ENCODE measurements around the gene COL4A6.

COL4A6 gene

DNA sequence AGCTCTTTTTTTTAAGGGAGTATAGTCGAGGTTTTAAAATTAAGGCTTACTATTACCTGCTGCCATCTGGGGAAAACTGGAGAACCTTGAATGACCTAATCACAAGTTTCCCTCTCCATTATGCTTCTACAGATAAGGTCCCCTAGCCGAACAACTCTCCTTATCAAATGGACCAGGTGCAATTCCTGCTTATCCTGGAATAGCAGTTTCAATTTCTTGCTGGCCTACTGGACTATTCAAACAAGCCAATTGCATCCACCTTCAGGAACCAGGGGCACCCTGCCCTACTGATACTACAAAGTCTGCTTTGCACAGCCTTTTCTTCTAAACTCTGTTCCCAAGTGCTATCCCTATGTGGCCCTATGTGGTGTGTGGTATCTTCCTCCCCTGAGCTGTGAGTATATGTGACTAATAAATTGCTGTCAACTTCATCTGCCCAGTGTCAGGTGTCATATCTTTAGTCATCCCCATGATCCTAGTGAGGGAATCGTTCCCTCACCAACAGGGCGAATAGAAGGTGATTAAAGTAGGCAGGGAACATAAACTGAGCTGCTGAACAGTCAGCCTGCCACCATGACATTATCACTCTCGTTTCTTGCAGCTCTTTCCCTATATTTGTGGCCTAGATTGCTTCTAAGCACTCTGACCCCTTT lies 218.1 kb downstream of the COL4A6 start:
- DNase-seq (ENCODE audit: low read depth in 2 of 3, low spot score in 1 of 3) = no peak

DNA sequence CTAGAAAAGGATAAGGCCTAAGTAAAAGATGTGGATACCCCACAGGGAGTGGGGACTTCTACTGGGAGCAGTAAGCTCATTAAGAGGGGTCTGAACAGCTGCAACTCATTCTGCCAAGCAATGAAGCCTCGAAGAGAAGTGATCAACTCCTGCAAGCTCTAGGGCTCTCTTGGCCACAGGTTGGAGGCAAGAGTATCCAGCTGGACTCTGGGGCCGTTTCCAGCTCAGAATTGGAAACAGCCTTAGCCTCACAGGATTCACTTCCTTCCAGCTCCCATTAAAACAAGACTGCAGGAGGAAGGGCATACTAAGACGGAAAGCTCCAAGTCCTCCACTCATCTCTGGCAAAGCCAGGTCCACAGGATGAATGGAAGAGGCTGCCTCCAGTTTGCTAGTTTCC lies 220.3 kb downstream of the COL4A6 start:
- no peak for DNase-seq (ENCODE audit: low read depth in 2 of 3, low spot score in 1 of 3)

DNA sequence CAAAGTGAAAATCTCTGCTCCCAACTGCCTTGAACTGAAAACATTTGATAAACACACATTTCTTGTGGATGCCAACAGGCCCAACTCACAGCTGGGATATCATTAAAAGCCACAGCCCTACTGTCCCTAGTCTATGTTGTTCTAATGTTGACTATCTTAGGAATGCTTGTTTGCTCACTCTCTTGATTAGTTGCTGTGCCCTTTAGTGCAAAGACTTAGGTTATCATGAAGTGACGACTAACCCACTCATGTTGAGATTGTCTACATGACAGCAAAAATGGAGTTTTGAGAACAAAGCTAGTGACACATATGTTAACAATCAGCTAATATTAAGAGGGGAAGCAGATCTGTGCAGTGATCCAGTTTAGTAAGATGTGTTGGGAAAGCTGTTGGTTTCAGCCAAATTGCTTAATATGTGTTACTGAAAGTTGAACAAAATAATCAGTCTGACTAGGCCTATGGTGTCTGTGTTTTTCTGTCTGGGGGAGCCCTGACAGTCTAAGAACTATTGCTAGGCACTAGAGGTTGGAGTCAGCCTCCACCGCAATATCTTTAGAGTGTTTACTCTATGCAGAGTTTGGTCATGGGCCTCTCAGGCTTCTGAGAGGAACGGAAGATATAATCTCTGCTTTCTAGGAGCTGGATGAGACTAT lies 221.2 kb downstream of the COL4A6 start:
- DNase-seq (ENCODE audit: low read depth in 2 of 3, low spot score in 1 of 3) = no peak

DNA sequence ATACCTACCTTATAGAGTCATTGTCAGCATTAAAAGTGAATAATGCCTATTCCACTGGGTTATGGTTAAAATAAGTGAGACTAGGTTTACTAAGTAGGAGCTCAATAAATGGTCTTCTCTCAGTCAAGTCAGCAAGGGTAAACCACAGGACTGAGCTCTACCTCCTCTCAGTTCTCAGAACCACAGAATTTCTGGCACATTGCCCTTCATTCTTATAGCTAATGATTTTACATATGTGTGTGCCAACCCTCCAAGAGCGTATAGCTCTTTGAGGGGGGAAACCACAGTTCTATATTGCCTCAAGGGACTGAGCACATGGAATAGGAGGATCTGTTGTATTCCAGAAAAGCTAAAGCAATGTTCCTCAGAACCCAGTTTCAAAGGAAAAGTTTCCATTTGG lies 221.8 kb downstream of the COL4A6 start:
- DNase-seq (ENCODE audit: low read depth in 2 of 3, low spot score in 1 of 3) = no peak

DNA sequence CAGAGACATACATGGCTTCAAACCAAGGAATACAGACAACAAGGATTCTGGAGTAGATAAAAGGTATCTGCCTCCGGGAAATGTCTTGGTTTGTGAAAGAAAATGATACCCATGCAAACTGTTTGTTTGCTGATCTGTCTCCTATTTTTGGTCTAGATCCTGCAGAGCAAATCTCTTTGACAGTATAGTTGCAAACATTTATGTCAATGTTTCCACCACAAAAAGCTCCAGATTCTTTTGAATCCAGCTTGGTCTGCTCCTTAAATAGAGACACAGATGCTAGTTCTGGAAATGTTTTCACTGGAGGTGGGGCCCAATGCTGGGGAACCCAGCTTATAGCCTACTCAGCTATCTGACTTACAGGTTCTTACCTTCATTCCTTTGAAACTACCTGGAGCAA lies 226.9 kb downstream of the COL4A6 start:
- no peak for DNase-seq (ENCODE audit: low read depth in 2 of 3, low spot score in 1 of 3)

DNA sequence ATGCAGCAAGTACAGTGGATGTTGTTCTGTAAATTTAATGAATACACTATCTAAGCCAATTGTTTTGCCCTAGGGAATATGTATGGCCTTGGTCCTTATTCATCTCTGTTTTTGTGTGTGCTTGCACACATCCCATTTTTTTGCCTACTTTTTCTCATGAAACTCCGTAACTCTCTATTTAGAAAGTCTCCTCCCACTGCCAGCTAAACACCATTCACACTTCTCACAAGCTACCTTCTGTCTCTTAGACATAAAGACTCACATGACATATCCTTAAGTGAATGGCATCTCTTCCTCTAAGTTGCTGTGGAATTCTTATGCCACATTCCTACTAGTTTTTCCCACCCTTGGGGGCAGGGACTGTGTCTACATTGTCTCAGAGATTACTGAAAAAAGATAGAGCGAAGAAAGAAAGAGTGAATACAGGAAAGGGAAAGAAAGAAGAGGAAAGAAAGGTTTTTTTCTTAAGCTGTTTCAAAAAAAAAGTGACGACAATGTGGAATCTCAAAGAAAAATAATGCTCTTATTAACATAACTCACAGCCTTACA lies 229.1 kb downstream of the COL4A6 start:
- no peak for DNase-seq (ENCODE audit: low read depth in 2 of 3, low spot score in 1 of 3)

DNA sequence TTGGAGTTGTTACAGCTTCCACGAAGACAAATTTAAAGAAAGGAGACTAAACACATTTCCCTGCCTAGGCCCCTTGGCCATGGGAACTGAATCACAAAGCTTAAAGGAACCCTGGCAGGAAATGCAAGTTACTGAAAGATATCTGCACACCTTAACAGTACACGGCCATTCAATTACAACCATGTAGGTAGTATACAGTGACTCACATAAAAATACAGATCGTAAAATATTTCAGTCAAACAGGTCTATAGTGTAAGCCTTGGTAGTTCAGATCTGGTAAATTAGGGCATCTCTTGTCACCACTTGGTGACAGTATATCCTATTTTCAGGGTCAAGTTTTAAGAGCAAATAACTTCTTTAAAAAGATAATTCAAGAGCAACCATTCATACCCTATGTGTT lies 234.7 kb downstream of the COL4A6 start:
- no peak for DNase-seq (ENCODE audit: low read depth in 2 of 3, low spot score in 1 of 3)

DNA sequence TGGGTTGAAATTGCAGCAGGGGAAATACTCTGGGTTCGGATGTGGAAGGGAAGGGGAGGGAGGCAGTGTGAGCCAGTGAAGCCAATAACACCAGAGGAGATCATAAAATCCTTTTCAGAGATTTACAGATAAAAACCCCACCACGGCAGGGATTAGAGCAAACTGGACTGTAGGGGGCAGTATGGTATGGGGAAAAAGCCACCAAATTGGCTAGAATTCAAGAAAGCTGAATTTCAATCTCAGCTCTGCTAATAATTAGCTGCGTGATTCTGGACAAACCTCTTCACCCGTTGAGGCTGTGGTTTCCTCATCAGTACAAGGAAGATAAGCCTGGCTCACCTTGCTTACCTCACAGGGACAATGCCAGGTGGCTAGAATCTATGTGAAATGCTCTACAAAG lies 238.5 kb downstream of the COL4A6 start:
- DNase-seq (ENCODE audit: low read depth in 2 of 3, low spot score in 1 of 3) = peak in 1 of 3 donors; percentile 30

DNA sequence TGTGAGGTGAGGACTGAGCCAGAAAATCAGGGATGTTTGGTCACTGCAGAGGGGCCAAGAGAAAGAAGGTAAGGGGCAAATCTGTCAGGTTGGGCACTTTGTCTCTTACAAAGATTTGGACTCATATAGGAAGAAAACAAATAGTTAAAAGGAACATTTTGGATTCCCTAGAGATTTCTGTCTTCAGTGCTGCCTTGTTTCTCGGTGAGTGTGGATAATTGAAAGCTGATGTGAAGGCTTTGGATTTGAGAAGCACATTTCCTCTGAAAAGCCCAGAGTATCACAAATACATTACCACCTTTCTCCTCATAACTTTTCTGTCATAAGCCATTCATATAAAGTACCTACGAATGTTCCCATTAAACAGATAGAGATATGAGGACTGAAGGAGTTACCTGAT lies 239.2 kb downstream of the COL4A6 start:
- no peak for DNase-seq (ENCODE audit: low read depth in 2 of 3, low spot score in 1 of 3)

DNA sequence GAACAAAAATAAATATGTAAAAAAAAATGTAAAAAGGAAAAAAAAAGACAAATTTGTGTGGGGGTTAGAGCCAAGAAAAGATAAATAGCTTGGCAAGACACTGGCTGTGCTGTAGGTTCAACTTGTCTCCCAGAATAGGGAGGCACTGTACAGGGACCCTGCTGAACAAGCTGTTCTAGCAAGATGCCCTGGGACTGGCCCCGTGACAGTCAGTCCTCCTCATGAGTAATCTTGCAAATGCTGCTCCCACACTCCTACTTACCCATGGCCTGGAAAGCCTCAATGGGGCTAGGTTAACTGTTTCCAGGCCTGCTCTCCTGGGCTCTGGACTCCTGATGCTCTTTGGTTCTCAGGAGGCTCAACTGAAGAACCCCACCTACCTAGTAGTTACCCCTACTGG lies 239.8 kb downstream of the COL4A6 start:
- no peak for DNase-seq (ENCODE audit: low read depth in 2 of 3, low spot score in 1 of 3)

DNA sequence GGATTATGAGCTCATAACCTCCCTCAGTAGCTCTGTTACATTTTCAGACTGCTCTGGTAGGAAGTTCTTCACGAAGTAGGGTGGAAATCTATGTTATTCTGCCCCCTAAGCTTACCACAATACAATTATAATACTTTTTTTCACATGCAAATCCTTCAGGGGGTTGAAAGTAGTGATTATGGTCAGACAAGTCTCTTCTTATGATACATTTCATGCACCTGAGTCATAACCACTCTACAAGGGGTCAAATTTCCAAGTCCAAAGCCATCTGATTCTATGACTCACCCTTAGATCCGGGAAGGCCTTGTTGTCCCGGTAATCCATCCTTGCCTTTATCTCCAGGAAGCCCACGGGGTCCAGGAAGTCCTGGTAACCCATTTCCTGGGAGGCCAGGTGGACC lies 251.4 kb downstream of the COL4A6 start:
- DNase-seq (ENCODE audit: low read depth in 2 of 3, low spot score in 1 of 3) = no peak

DNA sequence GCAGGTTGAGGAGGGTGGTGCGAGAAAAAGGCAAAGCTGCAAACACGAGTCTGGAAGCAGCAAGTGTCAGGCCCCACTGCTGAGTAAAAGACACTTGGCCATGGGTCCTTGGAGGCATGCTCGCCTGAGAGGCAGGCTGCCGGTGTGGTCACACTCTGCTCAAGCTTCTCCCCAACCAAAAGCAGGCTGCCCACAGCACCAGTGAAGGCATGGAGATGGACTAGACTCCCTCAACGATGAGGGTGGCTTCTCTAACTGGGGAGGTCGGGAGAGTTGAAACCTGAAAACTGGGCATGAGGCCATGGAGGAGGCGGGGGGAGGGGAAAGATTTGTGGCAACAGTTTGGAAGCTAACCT lies 260.1 kb downstream of the COL4A6 start:
- DNase-seq (ENCODE audit: low read depth in 2 of 3, low spot score in 1 of 3) = no peak

DNA sequence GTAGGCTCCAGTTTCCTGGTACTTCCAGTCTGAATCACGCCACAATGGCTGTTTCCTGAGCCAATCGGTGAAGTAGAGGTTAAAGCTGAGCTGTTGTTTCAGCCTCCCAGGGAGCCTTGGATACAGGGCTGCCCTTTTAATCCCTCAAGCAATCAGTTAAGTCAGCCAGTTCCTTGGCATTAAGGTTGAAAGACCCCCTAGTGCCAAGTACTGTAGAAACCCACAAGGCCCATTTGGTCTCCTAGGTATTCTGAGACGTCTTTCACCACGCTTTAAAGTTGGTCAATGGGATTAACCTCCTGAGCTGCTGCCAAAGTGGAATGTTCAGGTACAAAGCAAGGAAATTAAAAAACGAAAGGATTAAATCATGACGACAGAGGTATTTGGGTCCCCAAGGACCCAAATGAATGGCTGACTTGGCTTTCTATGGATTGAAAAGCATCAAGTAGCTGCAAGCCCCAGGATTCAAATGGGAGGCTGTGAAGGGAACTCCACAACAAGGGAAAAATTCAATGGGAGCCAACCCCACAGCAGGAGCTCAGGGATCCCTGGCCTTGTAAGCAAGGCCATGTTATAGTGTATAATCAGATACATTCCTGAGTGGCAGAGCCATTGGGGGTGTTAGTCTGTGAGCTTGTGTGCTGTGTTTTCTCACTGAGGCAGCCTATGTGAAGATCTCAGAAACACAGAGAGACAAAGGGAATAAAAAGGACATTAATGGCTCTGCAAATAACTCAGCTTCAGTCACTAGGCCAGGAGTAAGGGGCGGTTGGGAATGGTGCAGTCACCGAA lies 260.7 kb downstream of the COL4A6 start:
- no peak for DNase-seq (ENCODE audit: low read depth in 2 of 3, low spot score in 1 of 3)

DNA sequence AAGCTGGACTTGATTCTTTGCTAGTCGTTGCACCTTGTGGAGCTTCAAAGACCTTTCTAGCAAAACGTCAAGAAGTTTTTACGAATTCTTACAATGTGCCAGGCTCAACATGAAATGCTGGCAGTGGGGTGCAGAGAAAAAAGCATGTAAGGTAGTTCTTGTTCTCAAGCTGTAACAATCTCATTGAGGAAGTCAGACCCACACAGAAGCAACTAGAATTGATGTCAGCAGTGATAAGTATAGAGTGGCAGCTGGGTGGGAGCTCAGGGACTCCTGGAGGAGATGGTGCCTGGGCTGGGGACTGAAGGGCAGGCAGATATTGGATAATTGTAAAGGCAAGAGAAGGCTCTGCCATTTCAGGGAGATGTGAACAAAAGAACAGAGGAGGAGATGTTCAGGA lies 264.3 kb downstream of the COL4A6 start:
- no peak for DNase-seq (ENCODE audit: low read depth in 2 of 3, low spot score in 1 of 3)

DNA sequence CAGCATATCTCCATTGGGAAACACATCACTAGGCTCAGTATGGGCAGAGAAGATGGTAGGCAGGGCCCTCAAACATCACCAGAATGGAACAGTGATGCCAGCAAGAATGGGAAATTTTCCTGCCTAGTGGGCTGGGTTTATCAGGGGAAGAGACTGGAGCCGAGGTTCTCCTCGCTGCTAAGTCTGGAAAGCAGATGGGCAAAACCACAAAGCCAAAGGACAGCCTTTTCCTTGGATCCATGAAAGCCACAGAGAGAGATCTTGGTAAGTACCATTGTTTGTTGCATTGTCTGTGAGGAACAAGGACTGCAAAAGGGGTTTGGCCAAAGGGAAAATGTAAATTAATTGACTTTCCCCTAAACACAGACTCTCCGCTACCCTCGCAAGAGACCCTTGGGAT lies 266.6 kb downstream of the COL4A6 start:
- DNase-seq (ENCODE audit: low read depth in 2 of 3, low spot score in 1 of 3) = no peak

DNA sequence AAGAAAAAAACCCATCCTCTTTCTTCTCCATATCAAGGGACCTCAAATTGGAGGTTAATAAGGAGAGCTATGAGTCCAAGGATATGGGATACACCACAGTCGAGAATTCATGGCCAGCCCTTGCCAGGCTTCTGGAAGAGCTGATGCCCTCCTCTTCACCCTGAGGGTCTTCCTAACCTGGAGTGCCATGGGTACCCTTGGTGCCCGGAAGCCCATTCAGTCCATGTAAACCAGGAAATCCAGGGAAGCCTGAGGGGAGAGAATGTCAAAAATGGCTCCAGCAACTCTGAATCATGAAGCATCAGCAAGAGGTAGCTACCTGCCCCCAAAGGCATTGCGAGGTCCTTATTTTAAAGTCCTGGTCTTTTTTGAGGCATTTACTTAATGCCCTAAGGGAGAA lies 268.5 kb downstream of the COL4A6 start:
- DNase-seq (ENCODE audit: low read depth in 2 of 3, low spot score in 1 of 3) = no peak

DNA sequence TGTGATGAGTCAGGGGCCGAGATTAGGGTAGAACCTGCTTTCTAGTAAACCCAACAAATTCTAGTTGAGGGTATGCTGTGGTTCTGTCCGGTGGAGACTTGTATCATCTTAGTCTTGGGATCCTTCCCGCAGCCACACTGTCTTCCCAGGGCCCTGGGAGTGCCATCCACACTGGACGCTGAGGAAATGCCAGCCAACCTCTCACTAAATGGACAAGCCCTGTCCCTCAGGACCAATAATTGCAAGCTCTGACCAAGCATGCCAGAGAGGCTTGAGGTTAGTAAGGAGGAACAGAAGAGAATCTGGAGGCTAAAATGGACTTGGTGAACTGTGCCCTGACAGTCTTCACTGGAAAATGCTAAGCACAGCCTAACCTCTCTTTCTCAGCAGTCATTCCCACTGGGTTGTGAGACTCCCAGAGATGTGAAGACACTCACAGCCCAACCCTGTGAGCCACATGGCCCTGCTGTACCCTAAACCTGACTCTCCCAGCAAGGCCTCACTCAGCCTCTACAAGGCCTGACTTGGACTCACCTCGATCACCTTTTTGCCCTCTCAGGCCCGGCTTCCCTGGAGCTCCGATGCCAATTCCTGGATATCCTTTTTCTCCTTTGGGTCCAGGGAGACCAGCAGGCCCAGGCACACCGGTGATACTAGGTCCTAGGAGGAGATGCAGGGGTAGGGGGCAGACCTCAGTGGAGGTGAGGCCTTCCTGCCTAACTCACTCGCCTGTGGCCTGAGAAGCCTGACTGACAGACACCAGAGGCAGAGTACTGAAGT lies 269.1 kb downstream of the COL4A6 start:
- DNase-seq (ENCODE audit: low read depth in 2 of 3, low spot score in 1 of 3) = no peak

DNA sequence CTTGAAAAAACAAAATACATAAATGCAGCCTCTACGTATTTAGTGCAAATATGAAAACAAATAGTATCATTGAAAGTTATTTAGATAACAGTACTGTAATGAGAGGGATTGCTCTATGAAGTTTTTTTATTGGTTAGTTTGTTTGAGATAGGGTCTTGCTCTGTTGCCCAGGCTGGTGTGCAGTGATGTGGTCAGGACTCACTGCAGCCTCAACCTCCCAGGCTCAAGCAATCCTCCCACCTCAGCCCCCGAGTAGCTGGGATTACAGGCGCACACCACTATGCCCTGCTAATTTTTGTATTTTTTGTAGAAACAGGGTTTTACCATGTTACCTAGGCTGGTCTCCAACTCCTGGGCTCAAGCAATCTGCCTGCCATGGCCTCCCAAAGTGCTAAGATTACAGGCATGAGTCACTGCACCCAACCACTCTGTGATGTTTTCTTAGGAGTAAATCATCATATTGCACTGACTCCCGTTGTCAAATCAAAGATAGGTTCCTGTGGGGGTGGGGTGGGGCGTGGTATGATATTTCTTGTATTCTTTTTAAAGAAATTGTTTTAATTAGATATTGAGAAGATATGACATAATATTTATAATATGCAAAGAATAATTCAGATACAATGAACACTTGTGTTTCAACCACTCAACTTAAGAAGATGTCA lies 270.9 kb downstream of the COL4A6 start:
- no peak for DNase-seq (ENCODE audit: low read depth in 2 of 3, low spot score in 1 of 3)

DNA sequence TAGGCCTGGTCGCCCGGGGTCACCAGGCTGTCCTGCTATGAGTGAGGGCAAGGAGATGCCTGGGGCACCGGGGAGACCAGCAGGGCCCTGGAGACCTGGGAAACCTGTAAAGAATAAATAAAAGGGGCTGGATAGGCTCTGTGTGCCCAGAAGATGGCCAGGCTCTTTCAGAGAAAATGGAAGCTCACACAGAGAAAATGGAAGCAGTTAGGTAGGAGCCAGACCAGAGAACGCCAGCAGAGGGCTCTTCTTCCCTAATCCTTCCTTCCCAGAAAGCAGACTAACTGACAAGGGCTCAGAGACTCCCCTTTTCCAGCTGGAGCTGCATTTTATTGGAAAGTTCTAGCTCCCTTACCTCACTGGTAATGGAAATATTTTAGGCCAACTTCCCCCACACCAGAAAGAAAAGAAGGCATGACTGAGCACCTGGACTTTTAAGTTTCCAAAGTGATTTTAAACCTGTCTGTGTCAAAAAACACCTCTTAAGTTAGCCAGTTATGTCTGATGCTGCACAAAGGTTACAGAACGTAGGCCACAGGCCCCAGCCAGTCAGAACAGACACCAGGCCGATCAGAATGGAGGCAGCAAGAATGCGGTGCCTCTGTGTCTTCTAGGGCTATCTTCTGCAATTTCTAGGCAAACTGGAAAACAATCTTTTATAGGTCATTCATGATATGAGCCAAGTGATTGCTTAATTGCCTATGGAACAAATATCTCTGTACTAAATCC lies 272.7 kb downstream of the COL4A6 start:
- no peak for DNase-seq (ENCODE audit: low read depth in 2 of 3, low spot score in 1 of 3)

DNA sequence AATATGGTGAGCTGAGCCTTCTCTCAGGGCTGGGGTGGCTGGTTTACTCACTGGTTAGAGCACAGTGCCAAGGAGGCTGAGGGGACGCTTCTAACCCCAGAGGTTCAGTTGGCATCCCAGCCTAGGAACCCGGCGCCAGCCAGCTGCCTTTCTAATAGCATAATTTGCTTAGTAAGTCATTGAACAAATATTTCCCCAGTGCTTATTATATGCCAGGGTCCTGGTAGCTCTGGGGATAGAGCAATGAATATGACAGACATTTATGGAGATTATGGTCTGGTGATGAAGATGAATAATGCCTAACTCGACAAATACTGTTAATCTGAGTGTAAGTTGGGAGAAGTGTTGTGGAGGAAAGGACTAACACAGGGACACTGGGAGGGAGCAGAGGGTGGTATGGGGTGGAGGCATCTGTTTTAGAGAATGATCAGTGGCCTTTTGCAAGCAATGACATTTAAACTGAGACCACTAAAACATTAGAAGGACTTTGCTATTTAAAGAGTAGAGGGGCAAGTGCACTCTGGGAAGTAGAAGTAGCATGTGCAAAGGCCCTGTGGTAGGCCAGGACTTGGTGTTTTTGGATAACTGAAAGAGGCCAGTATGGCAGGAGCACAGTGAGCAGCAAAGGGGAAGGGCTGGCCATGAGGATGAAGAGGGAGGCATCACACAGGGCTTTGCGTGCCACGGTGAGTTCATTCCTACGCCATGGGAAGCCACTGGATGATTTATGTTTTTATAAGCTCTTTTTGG lies 274.7 kb downstream of the COL4A6 start:
- no peak for DNase-seq (ENCODE audit: low read depth in 2 of 3, low spot score in 1 of 3)

All from stimulated activated CD4-positive, alpha-beta T cell treated with anti-CD3 and anti-CD28 coated beads, Interleukin-12 subunit alpha, Interleukin-12 subunit beta, amount 100 ng/mL, for 48 hours (primary cell).